ENCODE measurements around the gene LHB.
"Not testable (repeated sequence)": the region's sequence is repeated elsewhere in the genome, so short reads cannot be mapped to it uniquely, and the experiment has no call there.

Gene LHB

GRCh38 chr19:49038111-49038510 is 21.2 kb upstream of the LHB start:
- DNase-seq (ENCODE audit: low read depth), result not testable (repeated sequence)

GRCh38 chr19:49036815-49037214 is 19.9 kb upstream of the LHB start, which contains the start of gene CGB1:
CGB1 (minus strand) TSS chr19:49036895; CDS start chr19:49036711, 184 bp downstream.
- peak; percentile 28 for DNase-seq (ENCODE audit: low read depth)

- peak; percentile 55 for DNase-seq (ENCODE audit: low read depth)
Measured at GRCh38 chr19:49031642-49032301, 14.9 kb upstream of the LHB start, which contains the start of gene CGB2. CGB2 (plus strand) TSS chr19:49031890; CDS start chr19:49032096, 206 bp downstream.

GRCh38 chr19:49030323-49030722 is 13.4 kb upstream of the LHB start:
- not testable (repeated sequence) for DNase-seq (ENCODE audit: low read depth)

- DNase-seq (ENCODE audit: low read depth), result not testable (repeated sequence)
Measured at GRCh38 chr19:49029749-49030148, 12.9 kb upstream of the LHB start.

GRCh38 chr19:49028686-49029085 is 11.8 kb upstream of the LHB start:
- DNase-seq (ENCODE audit: low read depth), result not testable (repeated sequence)

- DNase-seq (ENCODE audit: low read depth), result not testable (repeated sequence)
Measured at GRCh38 chr19:49025599-49025998, 8.7 kb upstream of the LHB start.

GRCh38 chr19:49025088-49025487 is 8.2 kb upstream of the LHB start:
- DNase-seq (ENCODE audit: low read depth), result not testable (repeated sequence)

- not testable (repeated sequence) for DNase-seq (ENCODE audit: low read depth)
Measured at GRCh38 chr19:49024233-49024632, 7.3 kb upstream of the LHB start, which contains the start of gene CGB3. CGB3 (minus strand) TSS chr19:49024333; CDS start chr19:49023971, 362 bp downstream.

- no peak for DNase-seq (ENCODE audit: low read depth)
Measured at GRCh38 chr19:49022116-49022515, 5.2 kb upstream of the LHB start.

GRCh38 chr19:49020931-49021895 is 4.3 kb upstream of the LHB start:
- no peak for DNase-seq (ENCODE audit: low read depth)

- DNase-seq (ENCODE audit: low read depth), result no peak
Measured at GRCh38 chr19:49020342-49020741, 3.5 kb upstream of the LHB start.

GRCh38 chr19:49019242-49019932 is 2.5 kb upstream of the LHB start:
- DNase-seq (ENCODE audit: low read depth), result peak; percentile 49

- DNase-seq (ENCODE audit: low read depth), result not testable (repeated sequence)
Measured at GRCh38 chr19:49018388-49019241, 1.7 kb upstream of the LHB start.

- peak; percentile 42 for DNase-seq (ENCODE audit: low read depth)
Measured at GRCh38 chr19:49017666-49018351, 918 bp upstream of the LHB start.

GRCh38 chr19:49016067-49016839 is 638 bp downstream of the LHB start:
- DNase-seq (ENCODE audit: low read depth), result no peak

GRCh38 chr19:49014870-49015255 is 2.0 kb downstream of the LHB start:
- no peak for DNase-seq (ENCODE audit: low read depth)

- no peak for DNase-seq (ENCODE audit: low read depth)
Measured at GRCh38 chr19:49014123-49014869, 2.6 kb downstream of the LHB start.

GRCh38 chr19:49011194-49011593 is 5.7 kb downstream of the LHB start:
- no peak for DNase-seq (ENCODE audit: low read depth)
